Stimulated activated CD8-positive, alpha-beta memory T cell treated with anti-CD3 and anti-CD28 coated beads, Interleukin-12 subunit alpha, Interleukin-12 subunit beta, amount 100 ng/mL, for 4 hours (primary cell): ENCODE results near the gene GALNTL6.
"Not testable (repeated sequence)": the region's sequence is repeated elsewhere in the genome, so short reads cannot be mapped to it uniquely, and the experiment has no call there.

ENCODE experiments used
- DNase-seq: peaks from one replicate; pipeline ENCODE4 v3.0.0-alpha.2; 2020; ENCODE audit warnings: low read depth

The GALNTL6 gene

DNA sequence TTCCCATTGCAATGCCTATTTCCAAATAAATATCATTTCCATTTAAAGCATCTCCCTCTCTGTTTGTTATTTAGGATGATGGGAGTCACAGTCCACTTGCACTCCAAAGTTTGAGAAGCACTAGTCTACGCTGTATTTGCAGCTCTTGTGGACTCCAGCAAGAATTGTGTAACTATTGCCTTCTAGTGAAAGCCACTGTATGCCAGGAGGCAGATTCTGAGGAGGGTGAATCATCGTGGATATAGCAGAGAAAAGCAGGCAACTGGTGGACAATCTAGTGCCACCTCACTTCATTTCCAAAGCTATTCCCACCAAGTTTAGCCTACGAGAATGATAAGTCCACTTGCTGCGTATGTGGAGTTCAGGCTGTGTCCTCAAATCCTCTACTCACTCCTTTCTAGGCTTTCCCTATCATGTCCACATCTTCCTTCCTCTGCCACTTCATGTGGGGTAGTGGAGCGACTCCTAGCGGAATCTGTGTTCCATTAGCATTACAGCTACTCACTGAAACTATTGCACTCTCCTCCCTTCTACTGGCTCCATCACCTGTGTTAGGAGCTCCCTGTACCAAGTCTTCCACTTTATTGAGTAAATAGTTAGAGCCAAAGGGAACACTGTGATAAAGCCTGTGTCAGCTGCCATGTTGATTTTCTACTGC is 853.6 kb downstream of the GALNTL6 start:
- DNase-seq: no peak

DNA sequence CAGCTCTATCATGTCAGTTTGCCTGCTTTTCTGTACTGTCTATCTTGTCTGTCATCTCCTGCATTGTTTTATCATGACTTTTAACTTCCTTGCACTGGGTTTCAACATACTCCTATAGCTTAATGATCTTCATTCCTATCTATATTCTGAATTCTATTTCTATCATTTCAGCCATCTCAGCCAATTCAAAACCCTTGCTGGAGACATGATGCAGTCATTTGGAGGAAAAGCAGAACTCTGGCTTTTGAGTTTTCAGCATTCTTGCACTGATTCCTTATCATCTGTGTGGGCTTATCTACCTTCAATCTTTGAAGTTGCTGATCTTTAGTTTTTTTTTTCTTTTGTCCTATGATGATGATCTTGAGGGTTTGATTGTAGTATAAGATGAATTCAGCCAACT is 861.6 kb downstream of the GALNTL6 start:
- DNase-seq: no peak

DNA sequence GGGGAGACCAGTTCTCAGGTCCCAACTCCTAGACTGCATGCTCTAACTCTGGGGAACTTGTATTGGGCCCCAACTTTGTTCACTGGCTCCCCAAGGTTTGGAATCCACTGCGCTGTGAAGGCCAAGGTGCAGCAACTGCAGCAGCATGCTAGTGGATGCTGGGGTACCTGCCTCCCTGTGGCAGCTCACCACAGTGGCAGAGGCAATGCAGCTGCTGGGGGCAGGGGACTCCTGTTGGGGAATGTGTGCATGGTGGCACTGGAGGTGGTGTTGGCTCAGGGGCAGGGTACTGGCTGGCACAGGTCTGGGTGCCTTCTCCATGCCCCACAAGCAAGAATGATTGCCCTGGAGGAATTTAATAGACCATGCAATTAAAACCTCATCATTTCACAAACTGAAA is 862.0 kb downstream of the GALNTL6 start:
- DNase-seq: no peak

DNA sequence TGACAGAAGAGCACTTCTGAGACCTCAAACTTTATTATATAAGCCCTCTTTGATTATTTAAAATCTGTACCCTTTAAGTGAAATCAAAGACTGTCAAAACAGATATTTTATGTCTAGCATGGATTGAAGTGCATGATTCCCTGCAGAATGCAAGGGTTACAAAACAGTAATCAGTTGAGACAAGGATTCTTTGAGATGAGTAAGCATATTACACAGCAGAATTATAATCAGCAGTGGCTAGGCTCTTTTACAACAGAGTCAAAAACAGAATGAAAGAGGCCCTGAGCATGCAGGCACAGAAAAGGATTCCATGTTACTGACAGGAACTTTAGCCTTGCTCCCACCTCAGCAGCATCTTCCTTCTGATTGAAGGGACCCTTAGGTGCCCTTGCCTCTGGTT is 867.5 kb downstream of the GALNTL6 start:
- DNase-seq: no peak

DNA sequence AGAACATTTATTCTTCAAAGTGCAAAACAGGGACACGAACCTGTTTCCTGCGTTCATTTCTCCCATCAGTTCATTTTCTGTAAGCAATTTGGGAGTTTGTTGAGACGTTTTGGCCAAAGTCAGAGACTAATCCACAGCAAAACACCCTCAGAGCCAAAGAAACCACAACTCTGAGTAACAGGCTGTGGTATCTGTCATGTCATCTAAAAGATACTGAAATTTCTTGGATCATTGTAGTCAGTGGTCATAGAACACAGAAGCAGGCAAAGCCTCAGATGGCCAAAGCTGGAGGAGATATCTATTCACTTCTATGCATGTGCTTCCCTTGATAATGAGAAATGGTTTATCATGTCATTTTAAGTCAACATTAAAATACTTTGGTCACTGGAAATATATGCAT is 869.8 kb downstream of the GALNTL6 start:
- no peak for DNase-seq

DNA sequence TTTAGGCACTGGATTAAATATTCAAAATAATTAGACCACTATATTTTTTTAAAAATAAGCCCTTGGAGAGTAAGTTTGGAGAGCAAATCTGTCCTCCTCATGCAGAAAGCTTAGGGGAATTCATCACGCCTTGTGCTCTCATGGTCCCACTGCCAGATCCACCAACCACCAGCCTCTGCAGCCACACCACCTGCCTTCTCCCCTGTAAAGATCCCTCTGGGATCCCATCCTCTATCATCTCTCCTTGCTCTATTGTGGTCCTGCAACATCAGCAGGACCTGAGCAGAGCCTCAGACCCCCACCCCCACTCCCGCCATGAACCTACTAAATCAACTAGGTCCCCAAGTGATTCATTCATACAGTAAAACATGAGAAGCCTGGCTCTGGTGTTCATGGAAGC is 872.8 kb downstream of the GALNTL6 start:
- DNase-seq: no peak

DNA sequence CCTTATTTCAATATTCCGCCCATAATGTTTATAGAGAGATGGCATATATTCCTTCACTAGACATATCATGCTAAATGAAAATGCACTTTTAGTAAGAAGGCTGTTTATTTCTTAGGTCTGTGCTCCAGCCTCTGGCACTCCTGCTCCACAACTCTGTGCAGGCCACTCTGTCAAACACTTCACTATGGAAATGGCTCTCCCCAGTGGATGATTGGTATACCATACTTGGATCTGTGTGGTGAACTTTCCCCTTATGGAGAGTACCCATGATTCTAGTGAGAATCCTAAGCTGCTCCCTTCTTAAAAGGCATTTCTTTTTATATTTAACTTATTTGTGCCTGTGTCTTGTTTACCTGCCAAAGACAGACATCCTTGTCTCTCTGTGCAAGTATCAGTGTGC is 875.3 kb downstream of the GALNTL6 start:
- no peak for DNase-seq

DNA sequence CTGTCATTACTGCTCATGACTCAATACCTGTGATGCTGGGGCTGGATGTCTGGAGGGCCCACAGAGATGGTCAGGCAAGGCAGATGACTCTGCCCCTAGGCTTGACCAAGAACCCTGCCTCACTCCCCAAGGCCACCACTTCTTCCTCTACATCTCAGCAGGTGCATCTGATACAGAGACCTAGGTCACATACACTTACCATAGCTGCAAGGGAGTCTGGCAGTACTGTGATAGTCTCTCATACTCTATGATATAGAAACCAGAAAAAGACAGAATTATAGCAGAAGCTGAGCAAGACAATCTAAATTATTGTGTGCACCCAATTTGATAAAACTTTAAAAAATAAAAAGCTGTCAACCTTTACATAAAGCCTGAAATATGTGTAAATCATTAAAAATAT is 878.3 kb downstream of the GALNTL6 start:
- DNase-seq: no peak

DNA sequence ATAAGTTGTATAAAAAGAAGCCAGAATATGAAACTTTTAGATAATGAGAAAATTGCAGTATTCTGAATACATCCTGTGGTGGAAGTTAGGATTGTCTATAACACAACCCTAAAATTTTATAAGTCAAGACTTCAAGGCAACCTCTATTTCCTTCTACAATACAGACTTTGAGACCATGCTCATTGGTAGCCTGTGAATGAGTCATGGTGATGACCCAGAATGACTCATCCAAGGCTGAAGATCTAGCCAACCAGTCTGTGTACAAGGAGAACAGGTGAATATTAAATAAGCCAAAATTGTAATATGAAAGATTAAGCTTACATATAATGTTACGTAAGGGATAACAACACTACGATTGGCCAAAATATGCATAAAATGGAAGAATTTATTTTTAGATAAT is 879.5 kb downstream of the GALNTL6 start:
- DNase-seq: no peak

DNA sequence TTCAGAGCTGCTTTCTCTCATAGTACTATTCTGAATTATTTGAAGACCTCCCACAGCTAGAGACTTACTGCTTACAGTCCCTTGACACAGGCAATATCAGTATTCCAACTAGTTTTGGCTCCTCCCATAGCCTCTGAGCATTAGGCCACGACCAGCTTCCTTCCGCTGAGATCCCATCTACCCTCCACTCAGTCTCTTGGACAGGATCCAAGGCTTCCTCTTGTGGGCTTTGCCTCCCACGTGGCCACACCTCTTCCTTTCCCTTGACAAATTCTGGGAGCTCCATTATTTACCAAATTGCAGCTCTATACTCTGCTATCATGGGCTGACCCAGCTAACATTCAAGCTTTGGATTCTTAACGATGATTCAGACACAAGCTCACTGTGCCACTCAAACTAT is 885.1 kb downstream of the GALNTL6 start:
- DNase-seq: no peak

DNA sequence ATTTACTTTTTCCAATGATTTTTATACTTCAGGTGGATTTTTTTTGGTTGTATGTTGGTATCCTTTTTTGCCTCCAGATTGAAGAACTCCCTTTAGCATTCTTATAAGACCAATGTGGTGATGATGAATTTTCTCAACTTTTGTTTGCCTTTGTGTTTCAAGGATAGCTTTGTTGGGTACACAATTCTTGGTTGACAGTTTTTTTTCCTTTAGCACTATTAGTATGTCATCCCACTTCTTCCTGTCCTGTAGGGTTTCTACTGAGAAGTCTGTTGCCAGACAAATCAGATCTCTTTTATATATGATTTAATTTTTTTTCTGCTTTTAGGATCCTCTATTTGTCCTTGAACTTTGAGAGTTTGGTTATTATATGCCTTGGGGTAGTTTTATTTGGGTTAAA is 892.4 kb downstream of the GALNTL6 start:
- no peak for DNase-seq

DNA sequence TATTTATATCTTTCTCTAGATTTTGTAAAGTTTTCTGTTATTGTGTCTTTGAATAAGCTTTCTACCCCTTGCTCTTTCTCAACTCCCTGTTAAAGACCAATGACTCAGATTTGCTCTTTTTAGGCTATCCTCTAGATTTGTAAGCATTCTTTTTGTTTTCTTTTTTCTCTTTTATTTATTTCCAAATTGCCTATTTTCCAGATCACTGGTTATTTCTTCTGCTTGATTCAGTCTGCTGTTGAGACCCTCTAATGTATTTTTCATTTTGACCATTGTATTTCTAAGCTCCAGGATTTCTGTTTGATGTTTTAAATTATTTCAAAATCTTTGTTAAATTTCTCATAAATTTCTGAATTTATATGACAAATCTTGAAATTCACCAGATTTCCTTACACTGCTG is 892.8 kb downstream of the GALNTL6 start:
- DNase-seq: no peak

DNA sequence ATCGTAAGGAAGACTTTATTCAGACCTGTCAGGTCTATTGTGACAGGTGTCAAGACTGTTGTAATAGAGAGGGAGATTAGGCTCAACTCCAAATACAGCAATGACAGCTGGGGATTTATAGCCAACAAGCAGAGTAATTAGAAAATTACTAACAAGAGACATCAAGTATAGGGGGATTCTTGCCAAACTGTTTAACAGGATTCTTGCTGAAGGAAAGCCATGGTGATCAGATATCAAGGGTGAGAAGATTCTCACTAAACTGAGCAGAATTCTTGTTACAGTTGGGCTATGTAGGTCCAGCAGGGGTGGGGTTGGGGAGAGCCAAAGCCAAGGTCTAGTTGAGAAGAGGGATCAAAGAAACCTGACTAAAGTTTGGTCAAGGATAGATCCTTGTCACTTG is 894.4 kb downstream of the GALNTL6 start:
- DNase-seq: no peak

DNA sequence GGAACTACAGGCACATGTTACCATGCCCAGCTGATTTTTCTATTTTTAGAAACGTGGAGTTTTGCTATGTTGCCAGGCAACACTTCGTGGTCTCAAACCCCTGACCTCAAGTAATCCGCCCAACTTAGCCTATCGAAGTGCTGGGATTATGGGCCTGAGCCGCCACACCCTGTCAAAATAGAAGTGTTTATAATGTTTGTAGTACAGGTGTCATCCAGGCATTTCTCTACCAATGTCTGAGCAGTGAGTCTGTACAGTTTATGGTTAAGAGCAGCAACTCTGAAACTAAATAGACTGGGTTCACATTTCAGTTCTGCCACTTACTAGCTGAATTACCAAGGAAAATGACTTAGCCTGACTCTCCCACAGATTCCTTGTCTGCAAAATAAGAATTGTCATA is 895.0 kb downstream of the GALNTL6 start:
- no peak for DNase-seq

DNA sequence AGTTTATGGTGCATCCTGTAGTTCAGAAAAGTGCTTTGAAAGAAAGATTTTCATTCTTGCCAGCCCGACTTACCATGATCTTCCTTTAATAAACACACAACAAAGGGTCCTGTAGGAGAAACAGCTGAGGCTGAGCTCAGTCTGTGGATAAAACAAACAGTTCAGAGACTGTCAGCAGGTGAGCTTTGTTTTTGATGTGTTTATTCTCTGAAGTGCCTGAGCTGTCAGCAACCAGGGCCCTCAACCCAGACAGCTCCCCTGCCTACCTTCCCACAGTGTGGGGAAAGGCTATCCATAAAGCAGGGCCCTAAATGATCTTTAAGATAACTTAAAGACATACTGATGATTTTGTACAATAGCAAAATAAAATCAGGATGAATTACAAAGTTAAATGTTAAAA is 896.2 kb downstream of the GALNTL6 start:
- DNase-seq: no peak

DNA sequence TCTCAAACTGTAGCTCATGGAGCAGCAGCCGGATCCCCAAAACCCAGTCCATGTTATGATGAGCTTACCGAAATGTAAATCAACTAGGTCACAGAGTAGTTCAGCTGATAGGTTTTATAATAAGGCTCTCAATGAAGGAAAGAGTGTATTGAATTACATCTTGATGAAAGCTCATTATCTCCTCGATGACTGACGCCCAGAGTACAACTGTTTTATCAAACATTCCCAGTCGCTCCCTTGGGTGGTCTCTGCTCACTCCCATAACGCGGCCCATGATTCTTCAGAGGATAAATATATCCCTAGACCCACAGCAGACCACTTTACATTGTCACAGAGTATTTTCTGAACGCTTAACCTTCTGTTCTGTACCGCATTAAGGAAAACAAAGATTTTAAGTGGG is 903.1 kb downstream of the GALNTL6 start:
- no peak for DNase-seq

DNA sequence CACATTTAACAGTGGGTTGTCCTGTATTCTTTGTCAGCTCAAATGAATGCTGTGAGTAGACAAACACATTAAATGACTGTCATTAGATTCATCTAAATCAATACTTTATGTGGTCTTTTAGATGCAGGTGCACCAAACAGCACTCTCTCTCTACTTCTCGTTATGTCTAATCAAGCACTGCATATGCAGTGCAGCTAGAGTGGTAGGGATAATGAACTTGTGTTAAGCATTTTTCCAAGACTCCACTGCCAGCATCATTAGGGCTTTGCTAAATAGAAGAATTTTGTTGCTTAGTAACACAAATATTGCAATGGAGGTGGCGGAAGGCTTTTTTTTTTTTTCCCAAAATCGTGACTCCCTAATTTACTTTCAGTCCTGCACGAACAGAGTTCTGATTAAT is 908.5 kb downstream of the GALNTL6 start:
- no peak for DNase-seq

DNA sequence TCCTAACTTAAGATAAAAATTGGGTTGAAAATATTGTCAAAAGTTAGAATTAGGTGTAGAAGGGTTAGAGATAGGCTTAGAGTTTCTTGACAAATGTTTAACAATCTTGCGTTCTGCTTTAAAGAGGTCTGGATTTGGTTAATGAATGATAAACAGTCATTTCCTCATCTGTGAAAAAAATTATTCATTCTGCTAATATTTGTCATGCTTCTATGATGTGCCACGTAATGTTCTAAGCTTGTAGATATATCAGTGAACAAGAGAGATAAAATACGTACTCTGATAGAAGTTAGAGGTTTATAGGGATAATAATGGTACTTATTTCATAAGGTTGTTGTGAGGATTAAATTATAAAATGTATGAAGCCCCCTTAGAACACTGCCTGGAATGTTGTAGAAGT is 912.4 kb downstream of the GALNTL6 start:
- DNase-seq: no peak

DNA sequence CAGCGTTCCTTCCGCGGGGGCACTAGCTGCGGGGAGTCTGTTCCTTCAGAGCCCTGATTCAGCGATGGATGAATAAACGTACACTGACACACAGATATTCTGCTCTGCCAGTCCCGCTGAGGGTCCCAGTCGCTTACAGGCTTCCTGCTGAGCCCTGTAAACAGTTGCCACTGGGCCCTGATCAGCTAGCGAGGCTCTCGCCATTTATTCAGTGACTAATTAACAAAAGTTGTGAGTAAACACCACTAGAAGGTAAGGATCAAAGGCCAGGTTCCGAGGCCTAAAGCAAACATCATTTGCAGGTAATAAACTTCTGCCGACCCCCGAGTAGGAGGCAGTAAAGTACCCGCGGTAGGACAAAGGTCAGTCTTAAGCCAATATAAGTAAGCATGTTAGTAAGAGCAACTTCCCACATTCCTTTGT is 912.8 kb downstream of the GALNTL6 start:
- DNase-seq: no peak

DNA sequence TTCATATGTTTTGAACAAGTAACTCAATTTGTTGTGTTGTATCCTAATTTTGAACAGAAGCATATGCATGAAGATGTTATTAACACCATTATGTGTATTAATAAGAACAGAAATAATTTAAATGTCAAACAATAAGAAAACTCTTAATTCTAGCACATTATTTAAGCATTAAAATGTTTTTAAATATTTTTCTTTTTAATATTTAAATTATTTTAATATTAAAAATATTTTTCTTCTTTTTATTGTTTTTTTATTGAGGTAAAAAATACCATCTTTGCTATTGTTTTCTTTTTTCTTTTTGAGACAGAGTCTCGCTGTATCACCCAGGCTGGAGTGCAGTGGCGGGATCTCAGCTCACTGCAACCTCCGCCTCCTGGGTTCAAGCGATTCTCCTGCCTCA is 914.4 kb downstream of the GALNTL6 start:
- no peak for DNase-seq

DNA sequence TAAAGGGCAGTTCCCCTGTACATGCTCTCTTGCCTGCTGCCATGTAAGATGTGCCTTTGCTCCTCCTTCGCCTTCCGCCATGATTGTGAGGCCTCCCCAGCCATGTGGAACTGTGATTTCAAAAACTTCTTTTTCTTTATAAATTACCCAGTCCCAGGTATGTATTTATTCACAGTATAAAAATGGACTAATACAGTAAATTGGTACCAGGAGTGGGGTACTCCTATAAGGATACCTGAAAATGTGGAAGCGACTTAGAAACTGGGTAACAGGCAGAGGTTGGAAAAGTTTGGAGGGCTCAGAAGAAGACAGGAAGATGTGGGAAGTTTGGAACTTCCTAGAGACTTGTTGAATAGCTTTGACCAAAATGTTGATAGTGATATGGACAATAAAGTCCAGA is 920.4 kb downstream of the GALNTL6 start:
- DNase-seq: not testable (repeated sequence)

DNA sequence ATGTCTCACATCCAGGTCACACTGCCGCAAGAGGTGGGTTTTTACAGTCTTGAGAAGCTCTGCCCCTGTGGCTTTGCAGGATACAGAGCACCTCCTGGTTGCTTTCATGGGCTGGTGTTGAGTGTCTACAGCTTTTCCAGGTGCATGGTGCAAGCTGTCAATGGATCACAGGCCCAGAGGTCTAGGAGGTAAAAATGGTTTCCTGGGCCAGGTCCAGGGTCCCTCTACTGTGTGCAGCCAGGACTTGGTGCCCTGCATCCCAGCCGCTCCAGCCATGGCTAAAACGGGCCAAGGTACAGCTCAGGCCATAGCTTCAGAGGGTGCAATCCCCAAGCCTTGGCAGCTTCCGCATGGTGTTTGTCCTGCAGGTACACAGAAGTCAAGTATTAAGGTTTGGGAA is 921.4 kb downstream of the GALNTL6 start:
- no peak for DNase-seq

DNA sequence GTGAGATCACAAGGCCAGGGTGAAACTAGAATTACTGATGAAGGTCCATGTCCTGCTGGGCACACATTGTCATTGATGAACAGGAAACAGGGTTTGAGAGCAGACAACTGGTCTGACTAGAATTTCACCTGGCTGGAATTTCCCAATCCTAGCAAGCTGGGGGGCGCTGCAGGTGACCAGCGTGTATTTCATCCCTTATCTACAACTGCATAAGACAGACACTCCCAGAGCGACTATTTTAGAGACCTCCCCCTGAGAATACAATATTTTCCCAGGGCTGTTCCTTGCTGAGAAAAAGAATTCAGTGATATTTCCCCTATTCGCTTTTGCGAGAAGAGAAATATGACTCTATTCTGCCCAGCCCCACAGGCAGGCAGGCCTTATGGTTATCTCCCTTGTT is 922.8 kb downstream of the GALNTL6 start:
- no peak for DNase-seq

DNA sequence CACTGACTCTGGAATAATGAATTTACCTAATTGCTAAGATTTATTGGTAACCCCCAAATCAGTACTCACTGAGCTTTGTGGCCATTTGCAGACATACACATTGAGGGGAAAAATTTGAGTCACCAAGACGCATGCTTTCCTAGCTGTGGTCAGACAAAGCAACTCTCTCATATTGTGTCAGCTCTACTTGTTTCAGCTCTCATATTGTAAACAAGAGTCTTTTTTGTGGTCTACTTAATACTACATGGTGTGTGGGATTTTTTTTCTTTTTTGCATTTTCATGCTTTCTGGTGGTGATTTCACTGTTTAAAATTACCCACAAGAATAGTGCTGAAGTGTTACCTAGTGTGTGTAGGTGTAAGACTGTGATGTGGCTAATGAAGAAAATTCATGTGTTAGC is 927.2 kb downstream of the GALNTL6 start:
- DNase-seq: no peak

DNA sequence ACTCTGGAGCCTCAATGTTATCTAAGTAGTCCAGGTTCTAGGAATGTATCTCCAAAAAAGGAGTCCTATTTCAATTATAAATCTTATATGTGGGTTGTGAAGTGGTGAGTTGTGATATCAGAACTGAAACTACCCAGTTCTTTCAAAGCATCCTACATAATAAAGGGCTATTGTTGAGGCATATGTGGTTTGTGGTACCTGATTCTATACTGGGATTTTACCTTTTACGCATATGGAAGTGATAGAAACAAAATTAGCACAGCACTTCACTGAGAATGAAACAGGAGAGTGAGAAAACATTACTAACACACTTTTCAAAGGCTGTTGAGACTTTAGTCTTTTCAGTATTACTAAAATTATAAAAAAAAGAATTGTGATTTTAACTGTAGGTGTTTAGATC is 937.7 kb downstream of the GALNTL6 start:
- DNase-seq: no peak
